Measurements from ENCODE around the gene KIAA1328. TPM values are rescaled to one million over a fixed set of nuclear protein-coding genes. Genes with fewer than 3 reads are reported as not detected.

Gene KIAA1328
- total RNA-seq, 1 experiment from 2014 or later: 4.9 TPM

GRCh38 chr18:36835927-36836326 is 7.0 kb downstream of the KIAA1328 start:
- CTCF ChIA-PET: no interaction called here
- H3K36me3 Mint-ChIP-seq (ENCODE audit: insufficient read depth, unreplicated experiment): no peaks in the 10 kb centered on the region
- no peak for TF ChIP-seq CTCF (IDR thresholded peaks at IDR 0.05; ENCODE audit: insufficient read depth in 1 of 2, low read depth in 1 of 2, low read length in 1 of 2, severe bottlenecking in 1 of 2, unreplicated experiment in 1 of 2)
- no peaks in the 10 kb centered on the region for H3K4me1 ChIP-seq
- H3K4me1 Mint-ChIP-seq (ENCODE audit: low read depth, unreplicated experiment): no peaks in the 10 kb centered on the region
- no peak for DNase-seq
- POLR2A ChIA-PET: no interaction called here
- H3K27ac Mint-ChIP-seq (ENCODE audit: unreplicated experiment): no peak overlapping the region
- no TSS peak for BruUV-seq (replicated peaks)
- no peaks in the 10 kb centered on the region for H3K9me3 Mint-ChIP-seq (ENCODE audit: unreplicated experiment)
- no peak overlapping the region for H3K4me3 ChIP-seq (ENCODE audit: low read depth, low read length)
- H3K9me3 ChIP-seq: no peaks in the 10 kb centered on the region
- H3K4me3 Mint-ChIP-seq (ENCODE audit: unreplicated experiment): no peak overlapping the region
- H3K27me3 ChIP-seq (replicated peaks; ENCODE audit: control insufficient read depth, insufficient read depth, low read length): no peaks in the 10 kb centered on the region
- intact Hi-C loops (cut with micrococcal nuclease; ENCODE audit: unreplicated experiment): no loop called here
- no peaks in the 10 kb centered on the region for H3K36me3 ChIP-seq (ENCODE audit: control insufficient read depth, insufficient read depth, low read length)
- no peaks in the 10 kb centered on the region for H3K27me3 Mint-ChIP-seq (ENCODE audit: insufficient read depth, unreplicated experiment)

- CTCF ChIA-PET: no interaction called here
- Mint-ChIP-seq H3K4me1 (ENCODE audit: low read depth, unreplicated experiment) (no peaks in the 10 kb centered on the region), H3K27ac (ENCODE audit: unreplicated experiment) (no peak overlapping the region), H3K4me3 (ENCODE audit: unreplicated experiment) (no peak overlapping the region), H3K27me3 (ENCODE audit: insufficient read depth, unreplicated experiment) (no peaks in the 10 kb centered on the region), H3K9me3 (ENCODE audit: unreplicated experiment) (no peaks in the 10 kb centered on the region), H3K36me3 (ENCODE audit: insufficient read depth, unreplicated experiment) (no peaks in the 10 kb centered on the region)
- Histone ChIP-seq H3K36me3 (ENCODE audit: control insufficient read depth, insufficient read depth, low read length) (no peaks in the 10 kb centered on the region), H3K4me3 (ENCODE audit: low read depth, low read length) (no peak overlapping the region), H3K9me3 (no peaks in the 10 kb centered on the region), H3K4me1 (no peaks in the 10 kb centered on the region), H3K27me3 (replicated peaks; ENCODE audit: control insufficient read depth, insufficient read depth, low read length) (no peaks in the 10 kb centered on the region)
- no TSS peak for BruUV-seq (replicated peaks)
- intact Hi-C loops (cut with micrococcal nuclease; ENCODE audit: unreplicated experiment): no loop called here
- TF ChIP-seq CTCF (IDR thresholded peaks at IDR 0.05; ENCODE audit: insufficient read depth in 1 of 2, low read depth in 1 of 2, low read length in 1 of 2, severe bottlenecking in 1 of 2, unreplicated experiment in 1 of 2): no peak
- DNase-seq: no peak
- POLR2A ChIA-PET: no interaction called here
Measured at GRCh38 chr18:36839835-36840234, 10.9 kb downstream of the KIAA1328 start.

GRCh38 chr18:36843199-36843598 is 14.3 kb downstream of the KIAA1328 start:
- Histone ChIP-seq H3K36me3 (ENCODE audit: control insufficient read depth, insufficient read depth, low read length) (no peaks in the 10 kb centered on the region), H3K4me1 (no peaks in the 10 kb centered on the region), H3K4me3 (ENCODE audit: low read depth, low read length) (no peak overlapping the region), H3K9me3 (no peaks in the 10 kb centered on the region), H3K27me3 (replicated peaks; ENCODE audit: control insufficient read depth, insufficient read depth, low read length) (no peaks in the 10 kb centered on the region)
- H3K27ac Mint-ChIP-seq (ENCODE audit: unreplicated experiment): no peak overlapping the region
- H3K27me3 Mint-ChIP-seq (ENCODE audit: insufficient read depth, unreplicated experiment): no peaks in the 10 kb centered on the region
- intact Hi-C loops (cut with micrococcal nuclease; ENCODE audit: unreplicated experiment): no loop called here
- H3K36me3 Mint-ChIP-seq (ENCODE audit: insufficient read depth, unreplicated experiment): no peaks in the 10 kb centered on the region
- no peaks in the 10 kb centered on the region for H3K9me3 Mint-ChIP-seq (ENCODE audit: unreplicated experiment)
- no TSS peak for BruUV-seq (replicated peaks)
- CTCF ChIA-PET: no interaction called here
- no peak for DNase-seq
- no peak overlapping the region for H3K4me3 Mint-ChIP-seq (ENCODE audit: unreplicated experiment)
- POLR2A ChIA-PET: no interaction called here
- no peaks in the 10 kb centered on the region for H3K4me1 Mint-ChIP-seq (ENCODE audit: low read depth, unreplicated experiment)
- no peak for TF ChIP-seq CTCF (IDR thresholded peaks at IDR 0.05; ENCODE audit: insufficient read depth in 1 of 2, low read depth in 1 of 2, low read length in 1 of 2, severe bottlenecking in 1 of 2, unreplicated experiment in 1 of 2)

Data from Caco-2 (cell line).